NCI-H1436 treated with DMSO at 0.1 percent for 48 hours (cell line): ENCODE results near the gene SLC27A5.
"Not testable (repeated sequence)": the region's sequence is repeated elsewhere in the genome, so short reads cannot be mapped to it uniquely, and the experiment has no call there.

ENCODE experiments used
- DNase-seq: peaks from one replicate; lab custom pipeline; 2025; lab: John Stamatoyannopoulos, UW

The SLC27A5 gene

GRCh38 chr19:58550362-58551122 is 38.8 kb upstream of the SLC27A5 start:
- no peak for DNase-seq

- DNase-seq: no peak
Observed at GRCh38 chr19:58549664-58550361, 38.0 kb upstream of the SLC27A5 start.

- DNase-seq: no peak
Observed at GRCh38 chr19:58548859-58549663, 37.3 kb upstream of the SLC27A5 start.

GRCh38 chr19:58547323-58548312 is 35.8 kb upstream of the SLC27A5 start:
- no peak for DNase-seq

- DNase-seq: no peak
Observed at GRCh38 chr19:58546019-58546530, 34.3 kb upstream of the SLC27A5 start.

- DNase-seq: no peak
Observed at GRCh38 chr19:58545286-58546018, 33.7 kb upstream of the SLC27A5 start.

- DNase-seq: no peak
Observed at GRCh38 chr19:58544591-58545285, 32.9 kb upstream of the SLC27A5 start.

GRCh38 chr19:58543826-58544590 is 32.2 kb upstream of the SLC27A5 start, which contains the start of gene TRIM28:
TRIM28 (plus strand) TSS chr19:58544064; CDS start chr19:58544758, 694 bp downstream.
- no peak for DNase-seq

- DNase-seq: not testable (repeated sequence)
Observed at GRCh38 chr19:58542641-58543372, 31.0 kb upstream of the SLC27A5 start.

GRCh38 chr19:58539169-58539559 is 27.4 kb upstream of the SLC27A5 start:
- not testable (repeated sequence) for DNase-seq

- DNase-seq: peak; percentile 79
Observed at GRCh38 chr19:58538257-58539168, 26.7 kb upstream of the SLC27A5 start.

- DNase-seq: no peak
Observed at GRCh38 chr19:58536852-58537798, 25.3 kb upstream of the SLC27A5 start.

GRCh38 chr19:58535857-58536256 is 24.1 kb upstream of the SLC27A5 start:
- no peak for DNase-seq

GRCh38 chr19:58531034-58531840 is 19.4 kb upstream of the SLC27A5 start:
- DNase-seq: no peak

- DNase-seq: no peak
Observed at GRCh38 chr19:58529405-58529804, 17.6 kb upstream of the SLC27A5 start.
